ENCODE results near the gene CWC27. TPM values are rescaled to one million over a fixed set of nuclear protein-coding genes. Genes with fewer than 3 reads are reported as not detected.
"Not testable (repeated sequence)": the region's sequence is repeated elsewhere in the genome, so short reads cannot be mapped to it uniquely, and the experiment has no call there.

CWC27 gene
- total RNA-seq, 1 experiment from 2014 or later = 32.9 TPM

DNA sequence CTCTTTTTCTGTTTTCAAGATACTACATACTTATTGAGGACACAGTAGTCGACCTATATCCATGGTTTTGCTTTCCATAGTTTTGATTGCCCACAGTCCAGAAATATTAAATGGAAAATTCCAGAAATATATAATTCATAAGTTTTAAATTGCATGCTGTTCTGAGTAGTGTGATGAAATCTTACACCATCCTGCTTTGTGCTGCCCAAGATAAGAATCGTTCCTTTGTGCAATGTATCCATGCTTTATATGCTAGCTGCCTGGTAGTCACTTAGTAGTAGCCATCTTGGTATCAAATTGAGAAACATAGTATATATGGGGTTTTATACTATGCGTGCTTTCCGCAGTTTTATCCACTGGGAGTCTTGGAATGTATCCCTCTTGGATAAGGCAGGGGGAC, 59.0 kb downstream of the CWC27 start:
- Histone ChIP-seq H3K4me3 (ENCODE audit: low read depth, low read length) (no peak overlapping the region), H3K4me1 (no peaks in the 10 kb centered on the region), H3K36me3 (ENCODE audit: control insufficient read depth, insufficient read depth, low read length) (no peaks in the 10 kb centered on the region), H3K27me3 (replicated peaks; ENCODE audit: control insufficient read depth, insufficient read depth, low read length) (no peaks in the 10 kb centered on the region), H3K9me3 (no peaks in the 10 kb centered on the region)
- ChIA-PET POLR2A (no interaction called here), CTCF (interaction anchor here (0.6 kb wide), 1 partner anchor 222 kb away, joined by 3 read pairs; no protein-coding TSS in a partner anchor)
- H3K27ac Mint-ChIP-seq (ENCODE audit: unreplicated experiment) = no peak overlapping the region
- no peaks in the 10 kb centered on the region for H3K36me3 Mint-ChIP-seq (ENCODE audit: insufficient read depth, unreplicated experiment)
- H3K27me3 Mint-ChIP-seq (ENCODE audit: insufficient read depth, unreplicated experiment) = no peaks in the 10 kb centered on the region
- no peak overlapping the region for H3K4me3 Mint-ChIP-seq (ENCODE audit: unreplicated experiment)
- H3K9me3 Mint-ChIP-seq (ENCODE audit: unreplicated experiment) = no peaks in the 10 kb centered on the region
- TF ChIP-seq, protein P1, sequence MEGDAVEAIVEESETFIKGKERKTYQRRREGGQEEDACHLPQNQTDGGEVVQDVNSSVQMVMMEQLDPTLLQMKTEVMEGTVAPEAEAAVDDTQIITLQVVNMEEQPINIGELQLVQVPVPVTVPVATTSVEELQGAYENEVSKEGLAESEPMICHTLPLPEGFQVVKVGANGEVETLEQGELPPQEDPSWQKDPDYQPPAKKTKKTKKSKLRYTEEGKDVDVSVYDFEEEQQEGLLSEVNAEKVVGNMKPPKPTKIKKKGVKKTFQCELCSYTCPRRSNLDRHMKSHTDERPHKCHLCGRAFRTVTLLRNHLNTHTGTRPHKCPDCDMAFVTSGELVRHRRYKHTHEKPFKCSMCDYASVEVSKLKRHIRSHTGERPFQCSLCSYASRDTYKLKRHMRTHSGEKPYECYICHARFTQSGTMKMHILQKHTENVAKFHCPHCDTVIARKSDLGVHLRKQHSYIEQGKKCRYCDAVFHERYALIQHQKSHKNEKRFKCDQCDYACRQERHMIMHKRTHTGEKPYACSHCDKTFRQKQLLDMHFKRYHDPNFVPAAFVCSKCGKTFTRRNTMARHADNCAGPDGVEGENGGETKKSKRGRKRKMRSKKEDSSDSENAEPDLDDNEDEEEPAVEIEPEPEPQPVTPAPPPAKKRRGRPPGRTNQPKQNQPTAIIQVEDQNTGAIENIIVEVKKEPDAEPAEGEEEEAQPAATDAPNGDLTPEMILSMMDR (IDR thresholded peaks at IDR 0.05; ENCODE audit: insufficient read depth in 1 of 2, low read depth in 1 of 2, low read length in 1 of 2, severe bottlenecking in 1 of 2, unreplicated experiment in 1 of 2) = no peak
- intact Hi-C loops (cut with micrococcal nuclease; ENCODE audit: unreplicated experiment) = no loop called here
- DNase-seq = no peak
- no peaks in the 10 kb centered on the region for H3K4me1 Mint-ChIP-seq (ENCODE audit: low read depth, unreplicated experiment)
- BruUV-seq (replicated peaks) = no TSS peak

DNA sequence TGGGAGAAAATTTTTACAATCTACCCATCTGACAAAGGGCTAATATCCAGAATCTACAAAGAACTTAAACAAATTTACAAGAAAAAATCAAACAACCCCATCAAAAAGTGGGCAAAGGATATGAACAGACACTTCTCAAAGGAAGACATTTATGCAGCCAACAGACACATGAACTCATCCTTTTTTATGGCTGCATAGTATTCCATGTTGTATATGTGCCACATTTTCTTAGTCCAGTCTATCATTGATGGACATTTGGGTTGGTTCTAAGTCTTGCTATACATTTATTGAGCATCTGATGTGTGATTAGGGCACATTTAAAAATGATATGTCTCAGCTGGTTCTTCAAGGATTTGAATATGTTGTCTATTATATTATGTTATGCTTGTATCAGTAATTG, 61.9 kb downstream of the CWC27 start:
- H3K36me3 ChIP-seq (ENCODE audit: control insufficient read depth, insufficient read depth, low read length); BruUV-seq (replicated peaks); H3K9me3 ChIP-seq; POLR2A ChIA-PET; H3K27me3 Mint-ChIP-seq (ENCODE audit: insufficient read depth, unreplicated experiment); H3K27ac Mint-ChIP-seq (ENCODE audit: unreplicated experiment); H3K4me1 Mint-ChIP-seq (ENCODE audit: low read depth, unreplicated experiment); H3K4me1 ChIP-seq; H3K36me3 Mint-ChIP-seq (ENCODE audit: insufficient read depth, unreplicated experiment); CTCF ChIA-PET; H3K4me3 ChIP-seq (ENCODE audit: low read depth, low read length); intact Hi-C loops (cut with micrococcal nuclease; ENCODE audit: unreplicated experiment); H3K4me3 Mint-ChIP-seq (ENCODE audit: unreplicated experiment); DNase-seq; H3K27me3 ChIP-seq (replicated peaks; ENCODE audit: control insufficient read depth, insufficient read depth, low read length); H3K9me3 Mint-ChIP-seq (ENCODE audit: unreplicated experiment): not testable (repeated sequence)

DNA sequence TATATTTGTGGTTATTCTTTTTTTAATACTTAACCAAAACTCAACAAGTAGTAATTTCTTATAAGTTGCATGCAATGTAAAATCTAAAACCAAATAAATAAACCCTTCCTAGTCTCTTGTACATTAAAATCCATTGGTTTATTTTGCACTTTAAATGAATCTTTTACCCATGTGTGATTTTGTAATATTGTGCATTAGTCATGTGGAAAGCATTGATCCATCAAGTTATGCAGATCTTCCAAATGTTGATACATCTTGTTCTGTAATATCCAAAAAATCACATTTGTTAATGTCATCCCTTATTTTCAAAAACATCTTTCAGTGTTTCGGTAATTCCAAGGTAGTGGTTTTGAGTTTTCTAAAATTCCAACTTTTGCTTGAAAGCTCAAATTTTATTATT, 63.3 kb downstream of the CWC27 start:
- CTCF ChIA-PET = no interaction called here
- BruUV-seq (replicated peaks) = no TSS peak

More for the DNA sequence above, 63.3 kb downstream of the CWC27 start:
- Histone ChIP-seq H3K9me3 (no peaks in the 10 kb centered on the region), H3K4me3 (ENCODE audit: low read depth, low read length) (no peak overlapping the region), H3K27me3 (replicated peaks; ENCODE audit: control insufficient read depth, insufficient read depth, low read length) (no peaks in the 10 kb centered on the region), H3K36me3 (ENCODE audit: control insufficient read depth, insufficient read depth, low read length) (no peaks in the 10 kb centered on the region; the same call in 1 of the 2 replicates), H3K4me1 (no peaks in the 10 kb centered on the region)
- Mint-ChIP-seq H3K4me3 (ENCODE audit: unreplicated experiment) (no peak overlapping the region), H3K4me1 (ENCODE audit: low read depth, unreplicated experiment) (no peaks in the 10 kb centered on the region), H3K9me3 (ENCODE audit: unreplicated experiment) (no peaks in the 10 kb centered on the region), H3K36me3 (ENCODE audit: insufficient read depth, unreplicated experiment) (no peaks in the 10 kb centered on the region), H3K27me3 (ENCODE audit: insufficient read depth, unreplicated experiment) (no peaks in the 10 kb centered on the region), H3K27ac (ENCODE audit: unreplicated experiment) (no peak overlapping the region)
- TF ChIP-seq, protein P1 (IDR thresholded peaks at IDR 0.05; ENCODE audit: insufficient read depth in 1 of 2, low read depth in 1 of 2, low read length in 1 of 2, severe bottlenecking in 1 of 2, unreplicated experiment in 1 of 2) = no peak
- intact Hi-C loops (cut with micrococcal nuclease; ENCODE audit: unreplicated experiment) = no loop called here
- DNase-seq = no peak
- POLR2A ChIA-PET = no interaction called here
